GM23248 (cell line): ENCODE results near the gene TMEM51. TPM values are rescaled to one million over a fixed set of nuclear protein-coding genes. Genes with fewer than 3 reads are reported as not detected.

Source experiments
- DNase-seq: peaks from one replicate; pipeline ENCODE4 v3.0.0-alpha.2; 2015
- H2AFZ ChIP-seq: fragments of 200-600 bp; sonication (generic); 2 replicates; pipeline ENCODE4 v1.6.1; 2016; ENCODE audit warnings: antibody characterized with exemption
- H3F3A ChIP-seq: fragments of 200-600 bp; sonication (generic); 2 replicates; pipeline ENCODE4 v1.6.1; 2016; ENCODE audit warnings: mild to moderate bottlenecking, antibody characterized with exemption, mixed run types; ENCODE audit not compliant: insufficient read depth
- H3K27ac ChIP-seq: fragments of 200-600 bp; sonication (generic); 2 replicates; pipeline ENCODE4 v1.5.1; 2016; ENCODE audit warnings: mild to moderate bottlenecking
- H3K27me3 ChIP-seq: fragments of 200-600 bp; sonication (generic); replicated peaks from 2 replicates; pipeline ENCODE4 v1.6.1; 2016; ENCODE audit warnings: mild to moderate bottlenecking; ENCODE audit not compliant: insufficient read depth
- H3K36me3 ChIP-seq: fragments of 200-600 bp; sonication (generic); 2 replicates; pipeline ENCODE4 v1.6.1; 2016; ENCODE audit warnings: low read depth, mild to moderate bottlenecking
- H3K4me1 ChIP-seq: fragments of 200-600 bp; sonication (generic); 2 replicates; pipeline ENCODE4 v1.6.1; 2016; ENCODE audit warnings: mild to moderate bottlenecking; ENCODE audit not compliant: insufficient read depth
- H3K4me2 ChIP-seq: fragments of 200-600 bp; sonication (generic); one replicate; pipeline ENCODE4 v1.6.1; 2016; ENCODE audit warnings: mild to moderate bottlenecking; ENCODE audit not compliant: unreplicated experiment
- H3K4me3 ChIP-seq: fragments of 200-600 bp; sonication (generic); 2 replicates; pipeline ENCODE4 v1.5.1; 2016; ENCODE audit warnings: mild to moderate bottlenecking
- H3K79me2 ChIP-seq: fragments of 200-600 bp; sonication (generic); 2 replicates; pipeline ENCODE4 v1.6.1; 2016; ENCODE audit warnings: mild to moderate bottlenecking; ENCODE audit not compliant: insufficient read depth
- H3K9ac ChIP-seq: fragments of 200-600 bp; sonication (generic); 2 replicates; pipeline ENCODE4 v1.6.1; 2016; ENCODE audit warnings: mild to moderate bottlenecking
- H3K9me2 ChIP-seq: fragments of 200-600 bp; sonication (generic); 2 replicates; pipeline ENCODE4 v1.6.1; 2016; ENCODE audit warnings: mixed run types, mild to moderate bottlenecking, moderate library complexity; ENCODE audit not compliant: insufficient read depth
- H3K9me3 ChIP-seq: fragments of 200-600 bp; sonication (generic); one replicate; pipeline ENCODE4 v1.6.1; 2017; ENCODE audit warnings: low read depth
- H4K20me1 ChIP-seq: fragments of 200-600 bp; sonication (generic); 2 replicates; pipeline ENCODE4 v1.6.0; 2016; ENCODE audit not compliant: insufficient read depth
- EZH2 ChIP-seq: fragments of 200-600 bp; sonication (generic); IDR thresholded peaks from 2 replicates; pipeline ENCODE4 v1.6.1; 2018; ENCODE audit warnings: antibody characterized with exemption, mild to moderate bottlenecking; ENCODE audit not compliant: insufficient read depth, poor library complexity, severe bottlenecking
- EZH2phosphoT487 ChIP-seq: fragments of 200-600 bp; sonication (generic); IDR thresholded peaks from 2 replicates; pipeline ENCODE4 v1.6.1; 2018; ENCODE audit warnings: antibody characterized with exemption, moderate library complexity, mild to moderate bottlenecking, low read depth; ENCODE audit not compliant: insufficient read depth
- WGBS, 2 experiments: methylation state at CpG; one replicate each; pipeline ENCODE4 v1.1.6; 2015 to 2017; ENCODE audit warnings: low lambda C conversion rate in 2 of 2, low coverage in 1 of 2; ENCODE audit errors: missing lambda C conversion rate in 2 of 2; 5-methylcytosine and 5-hydroxymethylcytosine counted together
- in situ Hi-C: fragments of 300-500 bp; cut with MboI; formaldehyde crosslinking; loops from 2 replicates; pipeline ENCODE4 v1.15.0; 2020
- polyA plus RNA-seq: library from polyadenylated mRNA; unstranded; fragments of >200 nt; fragmentation: Nextera tagmentation; extraction: Ambion mirVana; gene quantifications from 2 replicates; pipeline ENCODE4 v1.2.1, GENCODE V29; 2016
- total RNA-seq: library from RNA; depleted of rRNA; stranded (reverse); fragments of >200 nt; shearing (Covaris generic); gene quantifications from 2 replicates; pipeline ENCODE4 v1.2.3, GENCODE V29; 2014

The TMEM51 gene
- total and polyA plus RNA-seq, 2 experiments from 2014 or later, result 0.54 to 0.55 TPM

GRCh38 chr1:15187175-15188129, 33.9 kb downstream of the TMEM51 start:
- no peaks in the 10 kb centered on the region for H3K4me1 ChIP-seq
- WGBS, 2 experiments, result 90 to 96% methylated on average over 15 of the region's 15 CpGs
- H3K9me3 ChIP-seq, result no peaks in the 10 kb centered on the region
- no peaks in the 10 kb centered on the region for H4K20me1 ChIP-seq
- no peaks in the 10 kb centered on the region for H3K79me2 ChIP-seq
- no peak overlapping the region for H3K9ac ChIP-seq
- H3K4me3 ChIP-seq, result no peak overlapping the region
- H3K4me2 ChIP-seq, result no peak overlapping the region
- in situ Hi-C loops, result no loop called here
- no peak overlapping the region for H3K27ac ChIP-seq
- no peak overlapping the region for H2AFZ ChIP-seq
- no peaks in the 10 kb centered on the region; the same call in 1 of the 2 replicates for H3K27me3 ChIP-seq
- H3K9me2 ChIP-seq, result no peaks in the 10 kb centered on the region
- DNase-seq, result no peak
- no peaks in the 10 kb centered on the region for H3K36me3 ChIP-seq
- no peaks in the 10 kb centered on the region for H3F3A ChIP-seq
- TF ChIP-seq EZH2 (no peak), EZH2phosphoT487 (no peak)

DNA sequence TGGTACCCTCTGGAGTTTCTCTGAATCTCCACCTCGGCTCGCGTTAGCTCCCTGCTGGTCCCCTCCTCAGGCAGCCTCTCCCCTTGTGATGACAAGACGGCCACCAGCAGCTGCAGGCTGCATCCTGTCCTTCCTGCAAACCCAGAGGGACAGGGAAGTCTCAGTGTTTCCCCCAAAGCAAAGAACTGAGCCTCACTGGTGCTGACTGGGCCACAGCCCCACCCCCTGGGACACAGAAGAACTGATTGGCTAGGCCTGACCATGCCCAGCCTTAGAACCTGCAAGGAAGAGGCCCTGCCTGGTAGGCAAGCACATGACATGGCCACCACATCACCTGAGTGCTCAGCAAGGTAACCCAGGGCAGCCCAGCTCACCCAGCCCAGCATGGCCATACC, 34.6 kb downstream of the TMEM51 start:
- Histone ChIP-seq H3K36me3 (no peaks in the 10 kb centered on the region), H3K27ac (no peak overlapping the region), H2AFZ (no peak overlapping the region), H3K9me3 (no peaks in the 10 kb centered on the region), H3K4me2 (no peak overlapping the region), H3F3A (no peaks in the 10 kb centered on the region), H3K79me2 (no peaks in the 10 kb centered on the region), H3K4me3 (no peak overlapping the region), H3K27me3 (no peaks in the 10 kb centered on the region; the same call in 1 of the 2 replicates), H4K20me1 (no peaks in the 10 kb centered on the region), H3K9me2 (no peaks in the 10 kb centered on the region), H3K9ac (no peak overlapping the region), H3K4me1 (no peaks in the 10 kb centered on the region)
- no peak for DNase-seq
- in situ Hi-C loops, result no loop called here
- WGBS, 2 experiments, result 95 to 97% methylated on average over 4 of the region's 4 CpGs
- TF ChIP-seq EZH2phosphoT487, result no peak
- TF ChIP-seq EZH2, result no peak

GRCh38 chr1:15188678-15189077, 35.1 kb downstream of the TMEM51 start:
- in situ Hi-C loops, result no loop called here
- H3K79me2 ChIP-seq, result no peaks in the 10 kb centered on the region

GRCh38 chr1:15189692-15190370, 36.3 kb downstream of the TMEM51 start:
- Histone ChIP-seq H2AFZ (no peak overlapping the region), H3F3A (no peaks in the 10 kb centered on the region), H3K27ac (no peak overlapping the region), H3K4me1 (no peaks in the 10 kb centered on the region), H3K9ac (no peak overlapping the region), H3K27me3 (no peaks in the 10 kb centered on the region; the same call in 1 of the 2 replicates), H3K4me2 (no peak overlapping the region), H4K20me1 (no peaks in the 10 kb centered on the region), H3K4me3 (no peak overlapping the region), H3K9me3 (no peaks in the 10 kb centered on the region), H3K36me3 (no peaks in the 10 kb centered on the region), H3K9me2 (no peaks in the 10 kb centered on the region), H3K79me2 (no peaks in the 10 kb centered on the region)
- in situ Hi-C loops, result no loop called here
- peak; percentile 28 for DNase-seq
- TF ChIP-seq EZH2, result no peak
- no peak for TF ChIP-seq EZH2phosphoT487
- WGBS, 2 experiments, result 77 to 88% methylated on average over 8 of the region's 8 CpGs

More at GRCh38 chr1:15188678-15189077, 35.1 kb downstream of the TMEM51 start:
- Histone ChIP-seq H3K4me3 (no peak overlapping the region), H3K9ac (no peak overlapping the region), H4K20me1 (no peaks in the 10 kb centered on the region), H2AFZ (no peak overlapping the region), H3K27ac (no peak overlapping the region), H3F3A (no peaks in the 10 kb centered on the region), H3K9me2 (no peaks in the 10 kb centered on the region), H3K27me3 (no peaks in the 10 kb centered on the region; the same call in 1 of the 2 replicates), H3K4me1 (no peaks in the 10 kb centered on the region), H3K36me3 (no peaks in the 10 kb centered on the region), H3K9me3 (no peaks in the 10 kb centered on the region), H3K4me2 (no peak overlapping the region)
- TF ChIP-seq EZH2 (no peak), EZH2phosphoT487 (no peak)
- peak; percentile 33 for DNase-seq
- WGBS, 2 experiments, result 71 to 81% methylated on average over 3 of the region's 3 CpGs
